ENCODE results near the gene HBS1L.

- no peak for TF ChIP-seq POLR2A (IDR thresholded peaks at IDR 0.05)
- TF ChIP-seq CTCF (IDR thresholded peaks at IDR 0.05): no peak
- no peak for TF ChIP-seq POLR2AphosphoS5 (IDR thresholded peaks at IDR 0.05; ENCODE audit: insufficient read depth in 1 of 2, low read depth in 1 of 2)
Measured at GRCh38 chr6:135060076-135060475, 5.5 kb upstream of the HBS1L start.
